ENCODE measurements around the gene CLBA1. TPM values are rescaled to one million over a fixed set of nuclear protein-coding genes. Genes with fewer than 3 reads are reported as not detected.

The CLBA1 gene
- total and polyA plus RNA-seq, 2 experiments from 2014 or later: 7.7 to 10.4 TPM

GRCh38 chr14:104953896-104954656, 31.5 kb upstream of the CLBA1 start:
- H2AFZ ChIP-seq: no peak overlapping the region
- no peak overlapping the region for H3K4me2 ChIP-seq (ENCODE audit: unreplicated experiment)
- H3K27me3 ChIP-seq (replicated peaks; ENCODE audit: insufficient read depth): no peaks in the 10 kb centered on the region
- no peaks in the 10 kb centered on the region for H3K9me2 ChIP-seq (ENCODE audit: insufficient read depth)
- WGBS, 2 experiments (ENCODE audit: low coverage in 1 of 2, low lambda C conversion rate in 2 of 2, missing lambda C conversion rate in 2 of 2): 92% methylated on average over 25 to 26 of the region's 26 CpGs
- TF ChIP-seq EZH2 (IDR thresholded peaks at IDR 0.05; ENCODE audit: insufficient read depth, poor library complexity, severe bottlenecking): no peak
- no peak for TF ChIP-seq EZH2phosphoT487 (IDR thresholded peaks at IDR 0.05; ENCODE audit: insufficient read depth, low read depth)
- no peak overlapping the region for H3K4me3 ChIP-seq
- no peak overlapping the region for H3K9ac ChIP-seq
- H3K4me1 ChIP-seq (ENCODE audit: insufficient read depth): no peaks in the 10 kb centered on the region
- DNase-seq: no peak
- in situ Hi-C loops (cut with MboI): no loop called here
- no peaks in the 10 kb centered on the region for H3F3A ChIP-seq (ENCODE audit: insufficient read depth)
- H3K27ac ChIP-seq: no peak overlapping the region
- H3K9me3 ChIP-seq (ENCODE audit: low read depth): no peaks in the 10 kb centered on the region
- H3K79me2 ChIP-seq (ENCODE audit: insufficient read depth): peaks cover 9% of the 10 kb centered on the region; the same call in 1 of the 2 replicates
- H3K36me3 ChIP-seq (ENCODE audit: low read depth): no peaks in the 10 kb centered on the region; the same call in 1 of the 2 replicates
- H4K20me1 ChIP-seq (ENCODE audit: insufficient read depth): no peaks in the 10 kb centered on the region

GRCh38 chr14:104954746-104955395, 30.7 kb upstream of the CLBA1 start:
- Histone ChIP-seq H3K4me2 (ENCODE audit: unreplicated experiment) (no peak overlapping the region), H3F3A (ENCODE audit: insufficient read depth) (no peaks in the 10 kb centered on the region), H3K79me2 (ENCODE audit: insufficient read depth) (peaks cover 14% of the 10 kb centered on the region; the same call in 1 of the 2 replicates), H4K20me1 (ENCODE audit: insufficient read depth) (no peaks in the 10 kb centered on the region), H3K9me3 (ENCODE audit: low read depth) (no peaks in the 10 kb centered on the region), H3K27me3 (replicated peaks; ENCODE audit: insufficient read depth) (no peaks in the 10 kb centered on the region), H3K4me1 (ENCODE audit: insufficient read depth) (no peaks in the 10 kb centered on the region), H3K27ac (no peak overlapping the region), H3K9me2 (ENCODE audit: insufficient read depth) (no peaks in the 10 kb centered on the region), H3K9ac (no peak overlapping the region), H3K36me3 (ENCODE audit: low read depth) (no peaks in the 10 kb centered on the region; the same call in 1 of the 2 replicates), H2AFZ (no peak overlapping the region), H3K4me3 (no peak overlapping the region)
- TF ChIP-seq EZH2 (IDR thresholded peaks at IDR 0.05; ENCODE audit: insufficient read depth, poor library complexity, severe bottlenecking) (no peak), EZH2phosphoT487 (IDR thresholded peaks at IDR 0.05; ENCODE audit: insufficient read depth, low read depth) (no peak)
- in situ Hi-C loops (cut with MboI): no loop called here
- no peak for DNase-seq
- WGBS, 2 experiments (ENCODE audit: low coverage in 1 of 2, low lambda C conversion rate in 2 of 2, missing lambda C conversion rate in 2 of 2): 76 to 83% methylated on average over 13 of the region's 13 CpGs

DNA sequence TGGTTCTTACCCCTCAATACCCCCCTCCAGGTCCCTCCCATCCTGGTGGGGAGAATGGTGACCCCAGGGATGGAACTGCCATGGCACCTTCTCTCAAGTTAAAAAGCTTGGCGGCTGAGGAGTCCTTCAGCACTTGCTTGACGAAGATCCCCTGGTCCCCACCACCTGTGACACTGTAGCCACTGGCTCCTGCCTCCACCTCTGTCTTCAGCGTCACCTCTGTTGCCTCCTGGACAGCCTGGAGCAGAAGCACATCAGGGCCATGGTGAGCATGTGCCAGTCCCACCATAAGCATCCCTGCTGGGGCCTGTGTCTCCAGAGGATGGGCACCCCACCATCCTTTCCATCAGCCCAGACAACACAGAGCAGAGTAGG, 30.2 kb upstream of the CLBA1 start:
- in situ Hi-C loops (cut with MboI): no loop called here

DNA sequence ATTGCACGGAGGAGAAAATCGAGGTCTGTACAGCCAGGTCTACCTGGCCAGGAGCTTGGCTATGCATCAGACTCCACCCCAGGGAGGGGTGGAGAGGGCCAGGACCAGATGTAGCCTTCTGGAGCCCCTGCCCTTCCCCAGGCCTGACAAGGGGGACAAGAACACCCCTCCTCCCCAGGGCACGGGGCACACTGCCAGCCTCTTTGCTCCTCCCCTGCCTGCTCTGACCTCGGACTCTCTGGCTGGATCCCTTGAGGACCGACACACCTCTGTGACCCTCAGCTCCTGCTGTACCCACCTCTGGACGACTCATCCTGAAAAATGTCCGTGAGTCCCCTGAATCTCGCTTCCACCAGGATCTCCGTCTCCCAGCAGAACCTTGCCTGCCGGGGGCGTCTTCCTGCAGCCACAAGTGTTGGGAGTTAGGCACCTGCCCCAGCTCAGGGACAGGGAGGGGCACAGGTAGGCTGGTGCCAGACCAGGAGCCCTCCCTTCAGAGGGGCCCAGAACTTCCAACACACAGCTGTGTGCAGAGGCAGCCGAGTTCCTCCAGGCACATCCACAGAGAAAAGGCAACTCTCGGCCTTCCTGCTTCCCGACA, 29.2 kb upstream of the CLBA1 start:
- TF ChIP-seq EZH2 (IDR thresholded peaks at IDR 0.05; ENCODE audit: insufficient read depth, poor library complexity, severe bottlenecking) (no peak), EZH2phosphoT487 (IDR thresholded peaks at IDR 0.05; ENCODE audit: insufficient read depth, low read depth) (no peak)
- no peak overlapping the region for H3K9ac ChIP-seq
- H3K9me3 ChIP-seq (ENCODE audit: low read depth): no peaks in the 10 kb centered on the region
- H3K9me2 ChIP-seq (ENCODE audit: insufficient read depth): no peaks in the 10 kb centered on the region
- H3K4me3 ChIP-seq: no peak overlapping the region
- no peak overlapping the region for H2AFZ ChIP-seq
- H3K4me2 ChIP-seq (ENCODE audit: unreplicated experiment): no peak overlapping the region
- WGBS, 2 experiments (ENCODE audit: low coverage in 1 of 2, low lambda C conversion rate in 2 of 2, missing lambda C conversion rate in 2 of 2): 88 to 91% methylated on average over 14 of the region's 14 CpGs
- DNase-seq: no peak
- H3K4me1 ChIP-seq (ENCODE audit: insufficient read depth): no peaks in the 10 kb centered on the region
- no peak overlapping the region for H3K27ac ChIP-seq
- H3K36me3 ChIP-seq (ENCODE audit: low read depth): no peaks in the 10 kb centered on the region; the same call in 1 of the 2 replicates
- no peaks in the 10 kb centered on the region for H3K27me3 ChIP-seq (replicated peaks; ENCODE audit: insufficient read depth)
- in situ Hi-C loops (cut with MboI): no loop called here
- no peaks in the 10 kb centered on the region for H3F3A ChIP-seq (ENCODE audit: insufficient read depth)
- H4K20me1 ChIP-seq (ENCODE audit: insufficient read depth): no peaks in the 10 kb centered on the region; the same call in 1 of the 2 replicates
- peaks cover 21% of the 10 kb centered on the region; the same call in 1 of the 2 replicates for H3K79me2 ChIP-seq (ENCODE audit: insufficient read depth)

More for the DNA sequence above, 30.2 kb upstream of the CLBA1 start:
- Histone ChIP-seq H3K9ac (no peak overlapping the region), H3K9me3 (ENCODE audit: low read depth) (no peaks in the 10 kb centered on the region), H3F3A (ENCODE audit: insufficient read depth) (no peaks in the 10 kb centered on the region), H3K9me2 (ENCODE audit: insufficient read depth) (no peaks in the 10 kb centered on the region), H3K27me3 (replicated peaks; ENCODE audit: insufficient read depth) (no peaks in the 10 kb centered on the region), H3K36me3 (ENCODE audit: low read depth) (no peaks in the 10 kb centered on the region; the same call in 1 of the 2 replicates), H3K4me3 (no peak overlapping the region), H3K4me1 (ENCODE audit: insufficient read depth) (no peaks in the 10 kb centered on the region), H3K79me2 (ENCODE audit: insufficient read depth) (peaks cover 19% of the 10 kb centered on the region; the same call in 1 of the 2 replicates), H3K4me2 (ENCODE audit: unreplicated experiment) (no peak overlapping the region), H2AFZ (no peak overlapping the region), H3K27ac (no peak overlapping the region), H4K20me1 (ENCODE audit: insufficient read depth) (no peaks in the 10 kb centered on the region)
- no peak for TF ChIP-seq EZH2phosphoT487 (IDR thresholded peaks at IDR 0.05; ENCODE audit: insufficient read depth, low read depth)
- TF ChIP-seq EZH2 (IDR thresholded peaks at IDR 0.05; ENCODE audit: insufficient read depth, poor library complexity, severe bottlenecking): no peak
- WGBS, 2 experiments (ENCODE audit: low coverage in 1 of 2, low lambda C conversion rate in 2 of 2, missing lambda C conversion rate in 2 of 2): 98 to 100% methylated on average over 3 of the region's 3 CpGs
- DNase-seq: no peak

All from GM23248 (cell line).